SK-N-SH (cell line): ENCODE results near the gene CST2. TPM values are rescaled to one million over a fixed set of nuclear protein-coding genes. Genes with fewer than 3 reads are reported as not detected.

Source experiments
- CTCF ChIA-PET: fragments of 300-600, 350-600 bp; formaldehyde crosslinking; extraction: SDS; loops from one replicate; lab custom pipeline; 2021; lab: Yijun Ruan, JAX
- POLR2A ChIA-PET: fragments of 350-600 bp; sonication (Branson Sonifier 250); formaldehyde crosslinking; extraction: SDS; loops from one replicate; lab custom pipeline; 2020; ENCODE audit warnings: antibody characterized with exemption, inconsistent platforms; lab: Yijun Ruan, JAX
- DNase-seq: peaks from one replicate; pipeline ENCODE4 v3.0.0; 2012
- H2AFZ ChIP-seq: fragments of 200-600 bp; sonication (generic); 2 replicates; pipeline ENCODE4 v1.8.1; 2016; ENCODE audit warnings: antibody characterized with exemption, mild to moderate bottlenecking, low read depth
- H3F3A ChIP-seq: fragments of 200-600 bp; sonication (generic); replicated peaks from 2 replicates; pipeline ENCODE3; 2016; ENCODE audit warnings: antibody characterized with exemption, mild to moderate bottlenecking; ENCODE audit not compliant: insufficient read depth
- H3K27ac ChIP-seq, 2 experiments: fragments of 200-500 bp in 1 of 2; fragments of 200-600 bp in 1 of 2; sonication (Bioruptor generic) in 1 of 2; sonication (generic), shearing (Covaris generic) in 1 of 2; 2 replicates each; pipeline versions ENCODE4 v1.5.1 to v1.6.1; 2014 to 2016; ENCODE audit warnings: low read depth in 2 of 2, inconsistent platforms in 1 of 2, low read length in 1 of 2, mild to moderate bottlenecking in 1 of 2, mixed read lengths in 1 of 2
- H3K27me3 ChIP-seq: fragments of 200-600 bp; sonication (generic), shearing (Covaris generic); 2 replicates; pipeline ENCODE4 v1.6.1; 2016; ENCODE audit warnings: mixed run types; ENCODE audit not compliant: insufficient read depth
- H3K36me3 ChIP-seq, 2 experiments: fragments of 200-500 bp in 1 of 2; fragments of 200-600 bp in 1 of 2; sonication (Bioruptor generic) in 1 of 2; sonication (generic) in 1 of 2; replicated peaks in 1 of 2; 2 replicates each; pipeline versions ENCODE3 to v1.5.1; 2014 to 2016; ENCODE audit warnings: low read length in 1 of 2, mild to moderate bottlenecking in 1 of 2; ENCODE audit not compliant: insufficient read depth in 2 of 2, control insufficient read depth in 1 of 2
- H3K4me1 ChIP-seq, 2 experiments: fragments of 200-500 bp in 1 of 2; fragments of 200-600 bp in 1 of 2; sonication (Bioruptor generic) in 1 of 2; sonication (generic), shearing (Covaris generic) in 1 of 2; 2 replicates each; pipeline versions ENCODE4 v1.5.1 to v1.6.1; 2014 to 2016; ENCODE audit warnings: low read depth in 1 of 2, low read length in 1 of 2, mixed run types in 1 of 2; ENCODE audit not compliant: insufficient read depth in 2 of 2, control insufficient read depth in 1 of 2
- H3K4me2 ChIP-seq: fragments of 200-600 bp; sonication (generic), shearing (Covaris generic); 2 replicates; pipeline ENCODE4 v1.6.1; 2017; ENCODE audit warnings: mixed run types
- H3K4me3 ChIP-seq, 2 experiments: fragments of 200-500 bp in 1 of 2; fragments of 200-600 bp in 1 of 2; sonication (Bioruptor generic) in 1 of 2; sonication (generic), shearing (Covaris generic) in 1 of 2; 2 replicates each; pipeline versions ENCODE4 v1.5.1 to v1.8.1; 2014 to 2016; ENCODE audit warnings: low read depth in 2 of 2, inconsistent platforms in 1 of 2, low read length in 1 of 2, mild to moderate bottlenecking in 1 of 2, mixed read lengths in 1 of 2, moderate library complexity in 1 of 2
- H3K79me2 ChIP-seq: fragments of 200-600 bp; sonication (generic); 2 replicates; pipeline ENCODE4 v1.8.1; 2017; ENCODE audit warnings: mild to moderate bottlenecking; ENCODE audit not compliant: insufficient read depth
- H3K9ac ChIP-seq: fragments of 200-600 bp; sonication (generic); 2 replicates; pipeline ENCODE4 v1.6.1; 2017; ENCODE audit warnings: mixed run types
- H3K9me2 ChIP-seq: fragments of 200-600 bp; sonication (generic); 2 replicates; pipeline ENCODE4 v1.6.1; 2017; ENCODE audit warnings: mixed run types
- H3K9me3 ChIP-seq: fragments of 200-600 bp; sonication (generic); 2 replicates; pipeline ENCODE4 v1.6.1; 2017; ENCODE audit warnings: mixed run types, mild to moderate bottlenecking, moderate library complexity
- H4K20me1 ChIP-seq: fragments of 200-600 bp; sonication (generic); 2 replicates; pipeline ENCODE4 v1.6.1; 2017; ENCODE audit warnings: mild to moderate bottlenecking, mixed run types; ENCODE audit not compliant: insufficient read depth
- CTCF ChIP-seq: fragments of 200-600 bp; sonication (generic); IDR thresholded peaks from 2 replicates; pipeline ENCODE4 v1.6.1; 2017; ENCODE audit warnings: antibody characterized with exemption, mild to moderate bottlenecking, moderate library complexity
- ELF1 ChIP-seq: IDR thresholded peaks from 2 replicates; pipeline ENCODE4 v1.4.0; 2012
- EP300 ChIP-seq, 2 experiments: IDR thresholded peaks; 2 replicates each; pipeline versions ENCODE4 v1.4.0 to v1.6.1; 2012; ENCODE audit warnings: borderline replicate concordance in 1 of 2, low read depth in 1 of 2, low read length in 1 of 2
- FOXJ3 ChIP-seq: sonication (generic); formaldehyde crosslinking; IDR thresholded peaks from 2 replicates; pipeline ENCODE4 v1.5.1; 2020; ENCODE audit warnings: mild to moderate bottlenecking, missing genetic modification reagents
- GABPA ChIP-seq: IDR thresholded peaks from 2 replicates; pipeline ENCODE4 v1.4.0; 2012; ENCODE audit warnings: low read depth, mild to moderate bottlenecking
- JUND ChIP-seq: IDR thresholded peaks from 2 replicates; pipeline ENCODE4 v1.4.0; 2012
- MXI1 ChIP-seq: IDR thresholded peaks from 2 replicates; pipeline ENCODE4 v1.6.1; 2012; ENCODE audit warnings: mild to moderate bottlenecking, low read depth, low read length, improper control_type of control experiment
- NFIC ChIP-seq: IDR thresholded peaks from 2 replicates; pipeline ENCODE4 v1.4.0; 2012; ENCODE audit warnings: borderline replicate concordance
- NRF1 ChIP-seq: IDR thresholded peaks from 2 replicates; pipeline ENCODE4 v1.6.1; 2012; ENCODE audit warnings: low read depth, mild to moderate bottlenecking, low read length
- POLR2AphosphoS5 ChIP-seq: IDR thresholded peaks from 2 replicates; pipeline ENCODE4 v1.6.1; 2012; ENCODE audit warnings: low read depth, low read length
- RAD21 ChIP-seq: IDR thresholded peaks from 2 replicates; pipeline ENCODE4 v1.6.1; 2012; ENCODE audit warnings: mild to moderate bottlenecking, low read length
- RCOR1 ChIP-seq: fragments of 150-350 bp; IDR thresholded peaks from 2 replicates; pipeline ENCODE4 v1.6.1; 2017; ENCODE audit warnings: antibody characterized with exemption, low read length
- REST ChIP-seq: IDR thresholded peaks from 2 replicates; pipeline ENCODE4 v1.6.1; 2012; ENCODE audit warnings: mild to moderate bottlenecking, low read depth, low read length, moderate library complexity
- RFX5 ChIP-seq: IDR thresholded peaks from 2 replicates; pipeline ENCODE4 v1.6.1; 2012; ENCODE audit warnings: mild to moderate bottlenecking, improper control_type of control experiment, low read length
- SIN3A ChIP-seq: IDR thresholded peaks from 2 replicates; pipeline ENCODE4 v1.6.1; 2012; ENCODE audit warnings: low read depth, mild to moderate bottlenecking, low read length, moderate library complexity, borderline replicate concordance
- SMC3 ChIP-seq: IDR thresholded peaks from 2 replicates; pipeline ENCODE4 v1.6.1; 2012; ENCODE audit warnings: low read depth, low read length, improper control_type of control experiment
- TCF12 ChIP-seq: IDR thresholded peaks from 2 replicates; pipeline ENCODE4 v1.4.0; 2012
- USF1 ChIP-seq: IDR thresholded peaks from 2 replicates; pipeline ENCODE4 v1.4.0; 2012; ENCODE audit warnings: low read depth, borderline replicate concordance
- USF2 ChIP-seq: fragments of 150-350 bp; IDR thresholded peaks from 2 replicates; pipeline ENCODE4 v1.6.1; 2017; ENCODE audit warnings: antibody characterized with exemption, low read length, low read depth, borderline replicate concordance
- WGBS: methylation state at CpG from one replicate; pipeline ENCODE4 v1.1.6; 2017; ENCODE audit warnings: low lambda C conversion rate; 5-methylcytosine and 5-hydroxymethylcytosine counted together
- polyA plus RNA-seq, 3 experiments: library from polyadenylated mRNA; depleted of rRNA; stranded (reverse); fragments of >200 nt; gene quantifications; 2 replicates each; pipeline ENCODE4 v1.2.3, GENCODE V29; 2012

The CST2 gene
- polyA plus RNA-seq, 1 of the 3 experiments (the other 2 are of a cell fraction): not detected

- POLR2A ChIA-PET: no interaction called here
- H3K4me3 ChIP-seq: no peak overlapping the region
- TF ChIP-seq USF2 (no peak), JUND (no peak), CTCF (no peak), POLR2AphosphoS5 (no peak), NFIC (no peak), NRF1 (no peak), SIN3A (no peak), TCF12 (no peak), SMC3 (no peak), GABPA (no peak), FOXJ3 (CRISPR knock-in tag) (no peak), RCOR1 (no peak), MXI1 (no peak), REST (no peak), RAD21 (no peak), USF1 (no peak), RFX5 (no peak), EP300 (IDR thresholded peaks at IDR 0.05; ENCODE audit: borderline replicate concordance in 1 of 2, low read depth in 1 of 2, low read length in 1 of 2) (no peak), ELF1 (no peak)
Observed at GRCh38 chr20:23875606-23876237, 49.2 kb upstream of the CST2 start.

More at GRCh38 chr20:23875606-23876237, 49.2 kb upstream of the CST2 start:
- Histone ChIP-seq H3K27me3 (no peaks in the 10 kb centered on the region; the same call in 1 of the 2 replicates), H3K4me1 (no peaks in the 10 kb centered on the region), H3K9ac (no peak overlapping the region), H3K9me3 (no peaks in the 10 kb centered on the region), H3K27ac (no peak overlapping the region), H2AFZ (no peak overlapping the region), H3K4me2 (no peak overlapping the region), H3K9me2 (no peaks in the 10 kb centered on the region), H4K20me1 (no peaks in the 10 kb centered on the region), H3K36me3 (no peaks in the 10 kb centered on the region), H3K79me2 (no peaks in the 10 kb centered on the region), H3F3A (no peaks in the 10 kb centered on the region)
- CTCF ChIA-PET: no interaction called here
- DNase-seq: no peak
- WGBS: 18% methylated on average over 6 of the region's 6 CpGs
